GM21576 (cell line): ENCODE measurements around the gene UBE2V1.
"Not testable (repeated sequence)": the region's sequence is repeated elsewhere in the genome, so short reads cannot be mapped to it uniquely, and the experiment has no call there.

Experiments
- ATAC-seq: cut with Tn5 transposase; IDR thresholded peaks from one replicate; pipeline ENCODE4 v1.9.1; 2021; ENCODE audit warnings: mild to moderate bottlenecking, moderate library complexity; ENCODE audit not compliant: unreplicated experiment

UBE2V1 gene

GRCh38 chr20:50112512-50113419 lies at the start of gene UBE2V1:
TSS of gene UBE2V1 (minus strand) at chr20:50113150. CDS start at chr20:50113128, 22 bp downstream.
- peak; percentile 35 for ATAC-seq

- ATAC-seq, result not testable (repeated sequence)
Observed at GRCh38 chr20:50161494-50161893, 48.5 kb upstream of the UBE2V1 start.

- ATAC-seq, result peak; percentile 90
Observed at GRCh38 chr20:50153500-50154377, 40.8 kb upstream of the UBE2V1 start, which contains the start of gene PEDS1. TSS of gene PEDS1 (minus strand) at chr20:50153723. CDS start at chr20:50153637, 86 bp downstream.

GRCh38 chr20:50153153-50153499 lies 40.2 kb upstream of the UBE2V1 start:
- ATAC-seq, result no peak

GRCh38 chr20:50152394-50153152 lies 39.6 kb upstream of the UBE2V1 start:
- no peak for ATAC-seq

- no peak for ATAC-seq
Observed at GRCh38 chr20:50151034-50151743, 38.2 kb upstream of the UBE2V1 start.

GRCh38 chr20:50149481-50150254 lies 36.7 kb upstream of the UBE2V1 start:
- ATAC-seq, result no peak

GRCh38 chr20:50146732-50147662 lies 34.0 kb upstream of the UBE2V1 start:
- ATAC-seq, result no peak

GRCh38 chr20:50146214-50146613 lies 33.3 kb upstream of the UBE2V1 start:
- no peak for ATAC-seq

- ATAC-seq, result no peak
Observed at GRCh38 chr20:50145566-50145965, 32.6 kb upstream of the UBE2V1 start.

GRCh38 chr20:50144362-50144761 lies 31.4 kb upstream of the UBE2V1 start:
- ATAC-seq, result no peak

GRCh38 chr20:50142812-50143211 lies 29.9 kb upstream of the UBE2V1 start:
- no peak for ATAC-seq

- ATAC-seq, result no peak
Observed at GRCh38 chr20:50141811-50142561, 29.0 kb upstream of the UBE2V1 start.

- ATAC-seq, result no peak
Observed at GRCh38 chr20:50141018-50141675, 28.2 kb upstream of the UBE2V1 start.

- no peak for ATAC-seq
Observed at GRCh38 chr20:50140339-50140859, 27.4 kb upstream of the UBE2V1 start.

GRCh38 chr20:50138479-50139393 lies 25.8 kb upstream of the UBE2V1 start:
- ATAC-seq, result no peak
